GM18502 (cell line): ENCODE measurements around the gene RBM10.
"Not testable (repeated sequence)": the region's sequence is repeated elsewhere in the genome, so short reads cannot be mapped to it uniquely, and the experiment has no call there.

Source experiments
- ATAC-seq: cut with Tn5 transposase; IDR thresholded peaks from one replicate; pipeline ENCODE4 v1.9.1; 2021; ENCODE audit warnings: mild to moderate bottlenecking; ENCODE audit not compliant: unreplicated experiment, poor library complexity

Gene RBM10

DNA sequence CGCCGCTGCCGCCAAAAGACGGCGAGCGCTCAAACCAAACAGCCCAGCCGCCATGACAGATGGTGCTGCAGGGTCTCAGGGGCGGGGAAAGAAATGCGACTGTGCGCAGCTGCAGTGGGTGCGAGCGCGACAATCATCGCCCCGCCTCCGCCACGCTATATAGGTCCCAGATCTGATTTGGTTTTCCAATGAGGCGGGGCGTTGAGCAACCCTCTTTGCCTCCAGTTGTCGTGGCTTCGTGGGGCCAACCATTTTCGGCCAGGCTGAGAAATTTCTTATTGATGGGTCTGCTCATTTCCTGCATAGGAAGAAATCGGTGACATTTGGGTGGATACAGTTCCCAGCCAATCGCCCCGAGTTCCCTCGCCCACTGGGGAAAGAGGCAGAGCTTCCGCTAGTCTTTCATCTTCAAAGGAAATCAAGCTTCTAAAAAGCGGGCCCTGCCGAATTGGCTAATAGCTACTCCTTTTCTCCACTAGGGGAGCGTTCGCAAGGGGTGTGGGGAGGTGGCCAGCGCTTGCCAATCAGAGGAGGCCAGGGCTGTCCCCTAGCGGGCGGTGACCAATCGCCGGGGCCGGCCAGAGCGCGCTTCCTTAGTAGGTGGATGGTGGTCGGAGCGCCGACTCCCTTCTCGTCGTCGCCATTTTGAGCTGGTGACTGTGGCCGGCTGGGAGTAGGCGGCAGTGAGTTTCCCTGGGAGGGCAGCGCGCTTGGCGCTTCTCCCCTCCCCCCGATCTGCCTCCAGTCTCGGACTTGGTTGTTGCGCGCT, at the start of gene RBM10, which contains the start of gene NDUFB11:
Gene RBM10, plus strand, starts transcription at position 596 of the 769 bp plus-strand sequence. CDS start 2,261 bp downstream, outside the sequence.
Gene NDUFB11, minus strand, starts transcription at position 77 of the 769 bp plus-strand sequence. Its CDS starts 23 bp downstream, at position 54.
- peak; percentile 90 for ATAC-seq

DNA sequence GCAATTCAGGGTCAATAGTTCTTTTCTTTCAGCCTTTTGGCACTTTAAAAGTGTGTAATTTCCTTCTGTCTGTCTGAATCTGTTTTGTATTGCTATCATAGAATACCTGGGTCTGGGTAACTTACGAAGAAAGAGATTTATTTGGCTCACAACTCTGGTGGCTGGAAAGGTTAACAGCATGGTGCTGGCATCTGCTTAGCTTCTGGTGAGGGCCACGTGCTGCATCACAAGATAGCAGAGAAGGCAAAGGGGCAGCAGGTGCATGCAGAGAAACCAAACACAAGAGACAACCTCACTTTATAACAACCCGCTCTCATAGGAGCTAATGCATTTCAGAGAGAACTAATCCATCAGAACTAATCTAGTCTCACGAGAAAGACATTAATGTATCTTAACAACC, 48.0 kb upstream of the RBM10 start:
- ATAC-seq: no peak

DNA sequence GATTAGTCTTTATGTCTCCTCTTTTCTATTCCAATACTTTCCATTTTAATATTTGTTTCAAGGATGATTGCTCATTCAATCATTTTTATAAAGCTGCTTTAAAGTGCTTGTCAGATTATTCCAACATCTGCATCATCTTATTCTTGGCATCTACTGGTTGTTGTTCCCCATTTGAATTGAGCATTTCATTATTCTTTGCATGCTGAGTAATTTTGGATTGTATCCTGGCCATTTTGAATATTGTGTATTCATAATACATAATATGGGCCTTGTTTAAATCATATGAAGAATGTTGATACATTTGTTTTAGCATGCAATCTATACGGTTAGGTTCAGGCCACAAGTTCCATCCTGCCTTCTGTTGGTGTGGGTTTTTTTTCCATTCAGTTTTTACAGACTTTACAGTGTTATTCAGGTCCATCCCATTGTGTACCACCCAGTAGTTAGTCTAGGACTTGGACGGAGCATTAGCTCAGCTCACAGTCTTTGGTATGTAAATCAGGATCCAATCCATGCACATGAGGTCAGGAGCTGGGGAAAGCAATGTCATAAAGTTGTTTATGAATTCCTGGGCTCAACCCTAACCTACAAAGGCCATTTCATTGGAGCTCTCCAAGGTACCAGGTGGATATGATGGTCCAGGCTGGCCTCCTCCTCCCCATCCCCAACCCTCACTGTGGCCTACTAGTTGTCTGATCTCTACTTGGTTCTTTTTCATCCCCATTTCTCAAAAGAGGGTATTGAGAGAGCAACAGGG, 46.5 kb upstream of the RBM10 start:
- no peak for ATAC-seq

- no peak for ATAC-seq
These were observed 43.8 kb upstream of the RBM10 start for GRCh38 chrX:47101206-47101605.

- ATAC-seq: not testable (repeated sequence)
These were observed 33.9 kb upstream of the RBM10 start for GRCh38 chrX:47110936-47111615.

GRCh38 chrX:47112316-47112954, 32.6 kb upstream of the RBM10 start:
- no peak for ATAC-seq

GRCh38 chrX:47116551-47117110, 28.4 kb upstream of the RBM10 start:
- not testable (repeated sequence) for ATAC-seq

- ATAC-seq: not testable (repeated sequence)
These were observed 20.6 kb upstream of the RBM10 start for GRCh38 chrX:47124466-47124865.

DNA sequence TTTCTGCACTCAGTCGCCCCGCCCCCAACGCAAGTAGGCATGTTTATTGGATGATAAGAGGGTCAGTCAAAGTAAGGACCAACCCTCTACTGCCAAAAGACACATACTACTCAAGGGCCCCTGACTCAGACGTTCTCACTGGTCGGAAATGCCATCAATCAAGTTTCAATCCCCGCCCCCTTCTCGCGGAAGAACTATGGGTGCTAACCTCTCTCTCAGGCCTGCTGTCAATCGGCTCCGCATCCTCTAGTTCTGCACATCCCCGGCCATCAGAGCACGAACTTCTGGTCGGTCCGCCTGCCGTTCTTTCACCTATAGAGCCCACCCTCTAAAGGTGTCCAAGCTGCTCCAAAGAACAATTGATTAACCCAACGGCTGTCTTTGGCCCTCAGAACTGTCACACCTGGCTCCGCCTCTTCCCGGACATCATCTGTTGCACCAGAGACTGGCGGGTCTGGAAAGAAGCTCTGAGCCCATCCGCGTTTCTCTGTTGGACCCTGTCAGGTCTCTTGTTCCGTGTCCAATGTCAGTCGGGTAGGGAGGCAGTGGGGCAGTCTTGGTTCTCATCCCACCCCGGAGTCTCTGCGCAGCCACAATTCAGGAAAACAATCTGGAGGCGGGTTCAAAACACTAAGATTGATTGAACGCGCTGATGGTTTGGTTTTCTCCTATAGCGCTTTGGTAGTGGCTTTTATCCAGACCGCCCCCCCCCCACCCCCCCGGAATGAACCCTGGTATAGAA, 15.7 kb upstream of the RBM10 start:
- ATAC-seq: peak; percentile 98

DNA sequence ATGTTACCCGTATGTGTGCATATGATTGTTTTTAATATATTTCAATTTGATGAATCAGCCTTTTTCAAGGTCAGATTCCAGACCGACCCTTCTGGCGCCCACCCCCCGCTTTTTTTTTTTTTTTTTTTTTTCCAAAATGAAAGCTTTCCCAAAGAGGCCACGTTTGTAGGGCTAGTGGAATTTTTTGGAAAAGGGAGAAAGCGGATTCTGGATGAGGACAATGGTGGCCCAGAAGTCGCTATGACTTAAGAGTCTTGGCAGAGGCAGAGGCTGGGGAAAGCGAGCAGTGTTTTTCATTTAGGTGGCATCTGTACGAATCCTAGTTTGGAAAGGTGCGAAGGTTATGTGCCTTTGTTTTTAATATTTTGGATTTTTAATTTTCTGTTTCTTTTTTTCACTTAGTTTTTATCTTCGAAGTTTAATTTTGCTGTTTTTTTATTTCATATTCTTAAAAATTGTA, 15.1 kb upstream of the RBM10 start:
- no peak for ATAC-seq

- no peak for ATAC-seq
These were observed 11.5 kb upstream of the RBM10 start for GRCh38 chrX:47133493-47133892.

DNA sequence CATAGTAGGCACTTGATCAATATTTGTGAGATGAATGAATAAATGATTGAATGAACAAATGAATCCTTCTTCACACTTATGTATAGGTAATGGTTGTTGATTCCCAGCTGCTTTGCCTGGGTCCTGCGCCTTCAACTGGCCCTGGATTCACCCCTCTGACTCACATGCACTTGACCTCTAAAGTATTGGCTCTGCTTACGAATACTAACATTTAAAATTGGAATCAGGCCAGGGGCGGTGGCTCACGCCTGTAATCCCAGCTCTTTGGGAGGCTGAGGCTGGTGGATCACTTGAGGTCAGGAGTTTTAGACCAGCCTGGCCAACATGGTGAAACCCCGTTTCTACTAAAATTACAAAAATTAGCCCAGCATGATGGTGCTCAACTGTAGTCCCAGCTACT, 9.4 kb upstream of the RBM10 start:
- ATAC-seq: not testable (repeated sequence)

DNA sequence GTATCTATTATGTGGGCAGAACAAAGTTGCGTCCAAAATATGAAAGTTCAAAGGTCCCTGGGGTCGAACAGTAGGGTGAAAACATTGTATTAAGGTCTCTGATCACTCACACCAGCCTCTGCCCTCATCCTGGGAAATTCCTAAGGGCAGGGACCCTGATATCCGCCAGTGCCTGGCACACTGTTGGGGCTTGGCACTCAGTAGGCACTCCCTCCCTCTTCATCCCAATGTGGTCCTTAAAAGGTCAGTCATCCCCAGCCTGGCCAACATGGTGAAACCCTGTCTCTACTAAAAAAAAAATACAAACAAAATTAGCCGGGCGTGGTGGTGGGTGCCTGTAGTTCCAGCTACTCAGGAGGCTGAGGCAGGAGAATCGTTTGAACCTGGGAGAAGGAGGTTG, 6.8 kb upstream of the RBM10 start:
- ATAC-seq: no peak

DNA sequence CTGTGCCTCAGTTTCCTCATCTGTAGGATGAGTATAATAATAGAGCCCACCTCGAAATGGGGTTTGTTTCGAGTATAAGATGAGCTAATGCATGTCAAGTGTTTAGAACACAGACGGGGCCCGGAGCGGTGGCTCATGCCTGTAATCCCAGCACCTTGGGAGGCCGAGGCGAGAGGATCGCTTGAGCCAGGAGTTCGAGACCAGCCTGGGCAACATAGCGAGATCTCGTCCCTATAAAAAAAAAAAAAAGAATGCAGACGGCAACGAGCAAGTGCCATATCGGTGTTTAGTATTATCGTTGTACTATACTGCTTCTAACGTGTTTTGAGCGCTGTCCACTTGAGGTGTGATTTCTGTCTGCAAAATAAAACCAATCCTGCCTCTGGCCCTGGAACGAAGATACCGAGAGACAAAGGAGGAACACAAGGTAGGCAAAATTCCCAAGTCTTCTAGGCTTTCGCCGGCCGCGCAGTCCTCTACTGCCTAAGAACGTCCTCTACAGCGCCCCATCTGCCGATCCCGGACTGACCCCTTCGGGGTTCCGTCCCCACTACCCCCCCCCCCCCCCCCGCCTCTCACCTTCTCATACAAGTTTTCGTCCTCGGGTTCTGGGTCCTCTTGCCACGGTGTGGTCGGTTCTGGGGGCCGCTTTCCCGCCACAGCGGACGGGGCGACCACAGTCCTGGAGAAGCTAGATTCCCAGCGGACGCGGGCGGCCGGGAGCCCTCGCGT, 961 bp upstream of the RBM10 start:
- ATAC-seq: peak; percentile 12

GRCh38 chrX:47145395-47146120, 537 bp downstream of the RBM10 start:
- ATAC-seq: peak; percentile 32

DNA sequence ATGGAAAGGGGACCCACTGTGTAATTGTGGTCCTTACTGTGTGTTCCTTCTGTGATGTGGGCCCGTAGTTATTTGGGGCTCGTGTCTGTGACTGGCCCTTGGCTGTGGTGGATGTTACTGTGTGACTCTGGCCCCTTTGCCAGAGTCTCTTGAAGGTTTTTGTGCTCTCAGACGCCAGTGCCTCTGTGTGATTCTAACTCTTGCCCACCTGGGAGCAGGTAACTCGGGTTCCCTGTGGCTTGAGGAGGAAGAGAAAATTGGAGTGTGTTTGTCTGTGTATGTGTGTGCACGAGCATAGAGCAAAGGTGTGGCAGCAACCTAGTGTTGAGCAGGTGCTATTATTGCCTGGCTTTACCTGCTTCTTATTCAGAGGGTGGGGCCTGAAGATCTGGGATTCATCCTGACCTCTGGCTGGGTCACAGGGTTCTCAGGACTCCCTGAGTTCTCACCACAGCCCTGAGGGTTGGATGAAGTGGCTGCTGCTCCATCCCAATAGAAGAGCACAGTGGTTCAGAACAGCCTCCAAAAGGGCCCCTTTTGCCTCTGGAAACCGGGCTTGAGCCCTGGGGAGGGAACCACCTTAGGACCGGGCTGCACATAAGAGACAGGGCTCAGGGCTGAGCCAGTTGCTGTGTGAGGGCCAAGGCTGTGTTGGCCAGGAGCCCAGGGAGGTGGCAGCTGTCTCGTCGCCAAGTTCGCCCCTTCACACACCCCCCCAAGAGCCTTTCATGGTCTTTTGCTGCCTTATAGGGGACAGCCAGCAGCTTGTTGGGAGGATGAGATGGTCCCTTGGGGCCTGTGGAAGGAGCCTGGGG, 1.3 kb downstream of the RBM10 start:
- ATAC-seq: no peak
